IMR-90 (cell line): ENCODE data around the gene TEX22. TPM values are rescaled to one million over a fixed set of nuclear protein-coding genes. Genes with fewer than 3 reads are reported as not detected.

ENCODE experiments used
- ATAC-seq: fragments of 200-7000 bp; cut with Tn5 transposase; 2 replicates; pipeline ENCODE4 v1.9.1; 2020; ENCODE audit warnings: low read depth, mild to moderate bottlenecking, moderate library complexity
- BruUV-seq: library from RNA; stranded (reverse); fragments of 400-500 nt; replicated peaks from 2 replicates; lab custom pipeline; 2021; lab: Mats Ljungman, UMichigan
- CTCF ChIA-PET: fragments of 300-600 bp; formaldehyde crosslinking; extraction: SDS; loops from one replicate; lab custom pipeline; 2021; ENCODE audit warnings: antibody characterized with exemption; lab: Yijun Ruan, JAX
- POLR2A ChIA-PET: fragments of 300-600 bp; sonication (Branson Sonifier 250); formaldehyde crosslinking; loops from one replicate; lab custom pipeline; 2022; ENCODE audit warnings: antibody characterized with exemption; ENCODE audit not compliant: unreplicated experiment; lab: Charles Lee
- DNase-seq: peaks from one replicate; pipeline ENCODE4 v3.0.0; 2013
- H2AFZ ChIP-seq: replicated peaks from 2 replicates; pipeline ENCODE3; 2013; ENCODE audit warnings: low read length, mild to moderate bottlenecking; ENCODE audit not compliant: poor library complexity
- H2AK5ac ChIP-seq: 2 replicates; pipeline ENCODE4 v1.6.1; 2013; ENCODE audit warnings: low read depth, low read length, inconsistent platforms
- H2AK9ac ChIP-seq: replicated peaks from 2 replicates; pipeline ENCODE3; 2013; ENCODE audit warnings: mild to moderate bottlenecking, low read depth, low read length, moderate library complexity; ENCODE audit not compliant: poor library complexity
- H2BK120ac ChIP-seq: 2 replicates; pipeline ENCODE4 v1.6.1; 2013; ENCODE audit warnings: low read depth, low read length, inconsistent platforms
- H2BK15ac ChIP-seq: 3 replicates; pipeline ENCODE4 v1.6.1; 2013; ENCODE audit warnings: low read depth, low read length, inconsistent platforms
- H2BK20ac ChIP-seq: 2 replicates; pipeline ENCODE4 v1.6.1; 2013; ENCODE audit warnings: low read depth, mild to moderate bottlenecking, inconsistent platforms, low read length, moderate library complexity
- H2BK5ac ChIP-seq: 2 replicates; pipeline ENCODE4 v1.6.1; 2013; ENCODE audit warnings: mild to moderate bottlenecking, low read depth, low read length, inconsistent platforms; ENCODE audit not compliant: poor library complexity, severe bottlenecking
- H3K14ac ChIP-seq: replicated peaks from 2 replicates; pipeline ENCODE4 v1.6.1; 2013; ENCODE audit warnings: low read depth, low read length, inconsistent platforms
- H3K18ac ChIP-seq: 2 replicates; pipeline ENCODE4 v1.6.1; 2013; ENCODE audit warnings: low read depth, low read length, control low read depth
- H3K23ac ChIP-seq: 2 replicates; pipeline ENCODE4 v1.6.1; 2013; ENCODE audit warnings: low read depth, low read length, inconsistent platforms
- H3K27ac ChIP-seq: 2 replicates; pipeline ENCODE4 v1.5.1; 2013; ENCODE audit warnings: mild to moderate bottlenecking, control low read depth, low read length; ENCODE audit not compliant: insufficient read depth
- H3K27me3 ChIP-seq: 2 replicates; pipeline ENCODE4 v1.6.1; 2013; ENCODE audit warnings: low read length; ENCODE audit not compliant: control insufficient read depth, insufficient read depth
- H3K36me3 ChIP-seq: 2 replicates; pipeline ENCODE4 v1.6.1; 2013; ENCODE audit warnings: low read length, mixed read lengths; ENCODE audit not compliant: control insufficient read depth, insufficient read depth
- H3K4ac ChIP-seq: 2 replicates; pipeline ENCODE4 v1.6.1; 2013; ENCODE audit warnings: low read depth, low read length, inconsistent platforms
- H3K4me1 ChIP-seq: 2 replicates; pipeline ENCODE4 v1.6.1; 2013; ENCODE audit warnings: low read length, mixed read lengths; ENCODE audit not compliant: control insufficient read depth, insufficient read depth
- H3K4me2 ChIP-seq: 2 replicates; pipeline ENCODE4 v1.6.1; 2013; ENCODE audit warnings: low read depth, mild to moderate bottlenecking, control low read depth, low read length, moderate library complexity
- H3K4me3 ChIP-seq: 2 replicates; pipeline ENCODE4 v1.5.1; 2013; ENCODE audit warnings: low read depth, mild to moderate bottlenecking, control low read depth, low read length, moderate library complexity; ENCODE audit not compliant: insufficient read depth
- H3K56ac ChIP-seq: 2 replicates; pipeline ENCODE4 v1.6.1; 2013; ENCODE audit warnings: low read length, inconsistent platforms; ENCODE audit not compliant: insufficient read depth; ENCODE audit errors: extremely low read depth
- H3K79me1 ChIP-seq, 2 experiments: 2 replicates each; pipeline ENCODE4 v1.6.1; 2013; ENCODE audit warnings: low read length in 2 of 2, inconsistent platforms in 1 of 2, low read depth in 1 of 2
- H3K9ac ChIP-seq: 2 replicates; pipeline ENCODE4 v1.6.1; 2013; ENCODE audit warnings: low read depth, low read length, control low read depth
- H3K9me1 ChIP-seq: 2 replicates; pipeline ENCODE4 v1.6.1; 2013; ENCODE audit warnings: low read length, inconsistent platforms; ENCODE audit not compliant: insufficient read depth
- H3K9me3 ChIP-seq: 2 replicates; pipeline ENCODE4 v1.6.1; 2013; ENCODE audit warnings: low read length; ENCODE audit not compliant: control insufficient read depth, insufficient read depth
- H4K20me1 ChIP-seq: 2 replicates; pipeline ENCODE4 v1.6.1; 2013; ENCODE audit warnings: low read length, inconsistent platforms; ENCODE audit not compliant: insufficient read depth
- H4K5ac ChIP-seq: 2 replicates; pipeline ENCODE4 v1.6.1; 2013; ENCODE audit warnings: mild to moderate bottlenecking, low read depth, low read length, control low read depth
- H4K8ac ChIP-seq, 2 experiments: 2 replicates each; pipeline ENCODE4 v1.6.1; 2013; ENCODE audit warnings: low read depth in 2 of 2, low read length in 2 of 2, control low read depth in 1 of 2, inconsistent platforms in 1 of 2
- H4K91ac ChIP-seq: 2 replicates; pipeline ENCODE4 v1.6.1; 2013; ENCODE audit warnings: low read depth, low read length, inconsistent platforms; ENCODE audit not compliant: insufficient read depth
- FOS ChIP-seq: fragments of 150-350 bp; IDR thresholded peaks from 2 replicates; pipeline ENCODE4 v1.6.1; 2016; ENCODE audit warnings: low read depth, low read length
- WGBS, 2 experiments: methylation state at CpG; one replicate each; pipeline versions ENCODE4 v1.1.5 to v1.1.7; 2013; ENCODE audit warnings: missing lambda C conversion rate in 2 of 2; ENCODE audit not compliant: insufficient read length in 1 of 2; ENCODE audit errors: extremely low coverage in 2 of 2; 5-methylcytosine and 5-hydroxymethylcytosine counted together
- dilution Hi-C: fragments of 300-500 bp; cut with HindIII; formaldehyde crosslinking; loops from one replicate; pipeline ENCODE4 v1.14.3; 2018; ENCODE audit warnings: low sequenced_read_pairs; ENCODE audit not compliant: unreplicated experiment
- in situ Hi-C: fragments of 300-500 bp; cut with MboI; formaldehyde crosslinking; loops from 3 replicates; pipeline ENCODE4 v1.14.3; 2019; ENCODE audit warnings: low sequenced_read_pairs, inconsistent platforms, mixed read lengths
- intact Hi-C: fragments of 100-400 bp; cut with micrococcal nuclease; formaldehyde crosslinking; loops from 2 replicates; pipeline ENCODE4 v1.10.0; 2022
- polyA plus RNA-seq, 3 experiments: library from polyadenylated mRNA; depleted of rRNA; stranded (reverse); fragments of >200 nt; gene quantifications; 2 replicates each; pipeline ENCODE4 v1.2.3, GENCODE V29; 2012; ENCODE audit warnings: low replicate concordance in 1 of 3
- total RNA-seq: library from RNA; depleted of rRNA; stranded (reverse); fragments of >200 nt; gene quantifications from 2 replicates; pipeline ENCODE4 v1.2.3, GENCODE V29; 2012

TEX22 gene
- total and polyA plus RNA-seq, 2 of the 4 experiments (the other 2 are of a cell fraction) = 0.10 to 0.18 TPM

DNA sequence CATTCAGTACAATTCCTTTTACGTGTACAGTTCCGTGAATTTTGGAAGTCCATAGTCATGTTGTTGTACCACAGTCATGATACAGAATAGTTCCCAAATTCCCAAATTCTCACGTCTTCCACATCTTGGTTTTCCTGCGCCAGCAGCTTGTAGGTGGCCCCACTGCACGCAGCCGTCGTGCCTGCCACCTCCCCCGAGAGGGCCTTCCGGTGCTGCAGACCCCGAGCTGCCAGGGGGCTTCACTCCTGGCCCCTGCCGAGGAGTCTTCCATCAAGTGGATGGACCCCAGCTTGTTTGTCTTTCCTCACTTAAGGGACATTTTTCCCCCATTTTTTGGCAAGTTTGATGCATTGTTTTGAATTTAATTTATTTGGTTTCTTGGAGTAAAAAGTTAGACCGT is 38.1 kb downstream of the TEX22 start:
- no peak overlapping the region for H3K4me3 ChIP-seq
- intact Hi-C loops = no loop called here
- no peak overlapping the region for H4K8ac ChIP-seq
- H3K79me1 ChIP-seq = peaks cover 19 to 84% of the 10 kb centered on the region in 2 experiments
- H3K4ac ChIP-seq = no peak overlapping the region
- H3K4me2 ChIP-seq = no peak overlapping the region
- ATAC-seq (no peak), DNase-seq (no peak)
- no peak overlapping the region for H3K18ac ChIP-seq
- H3K27me3 ChIP-seq = no peaks in the 10 kb centered on the region
- H4K20me1 ChIP-seq = peaks cover 88% of the 10 kb centered on the region
- H3K9ac ChIP-seq = no peak overlapping the region
- H4K91ac ChIP-seq = no peak overlapping the region
- H2AK5ac ChIP-seq = no peak overlapping the region
- H2BK5ac ChIP-seq = no peak overlapping the region
- H3K14ac ChIP-seq = no peak overlapping the region
- no peak overlapping the region for H2BK120ac ChIP-seq
- H2BK20ac ChIP-seq = no peak overlapping the region
- H3K56ac ChIP-seq = no peak overlapping the region
- H2AFZ ChIP-seq = no peak overlapping the region
- POLR2A ChIA-PET = no interaction called here
- in situ Hi-C loops = no loop called here
- H4K5ac ChIP-seq = no peak overlapping the region
- H3K9me1 ChIP-seq = peaks cover 4% of the 10 kb centered on the region; the same call in 1 of the 2 replicates
- no peaks in the 10 kb centered on the region for H3K4me1 ChIP-seq
- no peak overlapping the region for H2AK9ac ChIP-seq
- no peak overlapping the region for H2BK15ac ChIP-seq
- dilution Hi-C loops = no loop called here
- TF ChIP-seq FOS = no peak
- H3K27ac ChIP-seq = no peak overlapping the region
- H3K36me3 ChIP-seq = peaks cover 11% of the 10 kb centered on the region
- WGBS, 2 experiments = 84% methylated on average over 10 of the region's 12 CpGs; no CpG with 5 or more reads in 1 of the 2 experiments
- H3K9me3 ChIP-seq = no peaks in the 10 kb centered on the region
- H3K23ac ChIP-seq = no peak overlapping the region
- CTCF ChIA-PET = no interaction called here
- BruUV-seq = no TSS peak
